Gastroesophageal sphincter (tissue), 3 donors: ENCODE results near the gene HLA-DPB1.

ENCODE experiments used
- EP300 ChIP-seq: sonication (generic); formaldehyde crosslinking; IDR thresholded peaks from one replicate; pipeline ENCODE4 v1.6.1; 2017; ENCODE audit warnings: antibody characterized with exemption, mild to moderate bottlenecking
- POLR2A ChIP-seq, 2 donors: fragments of 450-650 bp; IDR thresholded peaks; one replicate each; pipeline ENCODE4 v1.6.1; 2017; ENCODE audit warnings: antibody characterized with exemption in 2 of 2, mild to moderate bottlenecking in 2 of 2, moderate library complexity in 1 of 2
- POLR2AphosphoS5 ChIP-seq: sonication (generic); formaldehyde crosslinking; IDR thresholded peaks from one replicate; pipeline ENCODE4 v1.6.1; 2017; ENCODE audit warnings: antibody characterized with exemption
- TF ChIP-seq, protein P1 (sequence below), 4 experiments: fragments of 200-600 bp in 2 of 4; fragments of 450-650 bp in 2 of 4; sonication (generic) in 1 of 4; IDR thresholded peaks; one replicate each; pipeline ENCODE4 v1.5.1; 2017 to 2019; ENCODE audit warnings: antibody characterized with exemption in 4 of 4, mild to moderate bottlenecking in 2 of 4, moderate library complexity in 2 of 4

DNA sequence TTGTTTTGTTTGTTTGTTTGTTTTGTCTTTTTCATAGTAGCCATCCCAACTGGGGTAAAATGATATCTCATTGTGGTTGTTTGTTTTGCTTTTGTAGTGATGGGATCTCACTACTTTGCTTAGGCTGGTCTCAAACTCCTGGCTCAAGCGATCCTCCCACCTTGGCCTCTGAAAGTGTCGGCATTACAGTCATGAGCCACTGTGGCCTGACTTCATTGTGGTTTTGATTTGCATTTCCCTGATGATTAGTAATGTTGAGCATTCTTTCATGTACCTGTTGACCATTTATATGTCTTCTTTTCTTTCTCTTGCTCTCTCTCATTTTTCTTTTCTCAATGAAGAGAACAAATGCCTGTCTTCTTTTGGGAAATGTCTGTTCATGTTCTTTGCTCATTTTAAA lies 35.6 kb upstream of the HLA-DPB1 start:
- TF ChIP-seq POLR2AphosphoS5 (no peak), EP300 (no peak), POLR2A (IDR thresholded peaks at IDR 0.05) (no peak)
- TF ChIP-seq, protein P1, sequence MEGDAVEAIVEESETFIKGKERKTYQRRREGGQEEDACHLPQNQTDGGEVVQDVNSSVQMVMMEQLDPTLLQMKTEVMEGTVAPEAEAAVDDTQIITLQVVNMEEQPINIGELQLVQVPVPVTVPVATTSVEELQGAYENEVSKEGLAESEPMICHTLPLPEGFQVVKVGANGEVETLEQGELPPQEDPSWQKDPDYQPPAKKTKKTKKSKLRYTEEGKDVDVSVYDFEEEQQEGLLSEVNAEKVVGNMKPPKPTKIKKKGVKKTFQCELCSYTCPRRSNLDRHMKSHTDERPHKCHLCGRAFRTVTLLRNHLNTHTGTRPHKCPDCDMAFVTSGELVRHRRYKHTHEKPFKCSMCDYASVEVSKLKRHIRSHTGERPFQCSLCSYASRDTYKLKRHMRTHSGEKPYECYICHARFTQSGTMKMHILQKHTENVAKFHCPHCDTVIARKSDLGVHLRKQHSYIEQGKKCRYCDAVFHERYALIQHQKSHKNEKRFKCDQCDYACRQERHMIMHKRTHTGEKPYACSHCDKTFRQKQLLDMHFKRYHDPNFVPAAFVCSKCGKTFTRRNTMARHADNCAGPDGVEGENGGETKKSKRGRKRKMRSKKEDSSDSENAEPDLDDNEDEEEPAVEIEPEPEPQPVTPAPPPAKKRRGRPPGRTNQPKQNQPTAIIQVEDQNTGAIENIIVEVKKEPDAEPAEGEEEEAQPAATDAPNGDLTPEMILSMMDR (IDR thresholded peaks at IDR 0.05) = no peak
